Vagina (tissue), 2 donors: ENCODE measurements around the gene C9orf85. TPM values are rescaled to one million over a fixed set of nuclear protein-coding genes. Genes with fewer than 3 reads are reported as not detected.

Experiments used
- DNase-seq, 2 donors: peaks; one replicate each; pipeline ENCODE4 v3.0.0-alpha.2; 2017; ENCODE audit errors: extremely low spot score in 2 of 2
- H3K27ac ChIP-seq: fragments of 200-600 bp; sonication (generic); one replicate; pipeline ENCODE4 v1.5.1; 2019
- H3K27me3 ChIP-seq: fragments of 200-600 bp; sonication (generic); one replicate; pipeline ENCODE4 v1.5.1; 2019
- H3K36me3 ChIP-seq, 2 donors: fragments of 200-600 bp; sonication (generic); one replicate each; pipeline ENCODE4 v1.5.1; 2017 to 2019
- H3K4me1 ChIP-seq: fragments of 200-600 bp; sonication (generic); one replicate; pipeline ENCODE4 v1.5.1; 2019
- H3K4me3 ChIP-seq, 2 donors: fragments of 200-600 bp; sonication (generic); 1 replicate in 1 of 2; 2 replicates in 1 of 2; pipeline ENCODE4 v1.5.1; 2016 to 2019
- H3K9me3 ChIP-seq: fragments of 200-600 bp; sonication (generic); one replicate; pipeline ENCODE4 v1.5.1; 2019
- CTCF ChIP-seq, 3 experiments: fragments of 450-650 bp in 2 of 3; fragments of 200-600 bp in 1 of 3; sonication (generic) in 1 of 3; IDR thresholded peaks; one replicate each; pipeline ENCODE4 v1.5.1; 2017 to 2019; ENCODE audit warnings: antibody characterized with exemption in 3 of 3, mild to moderate bottlenecking in 2 of 3, moderate library complexity in 2 of 3
- POLR2A ChIP-seq, 2 donors: fragments of 450-650 bp; IDR thresholded peaks; one replicate each; pipeline ENCODE4 v1.6.1; 2017; ENCODE audit warnings: antibody characterized with exemption in 2 of 2, mild to moderate bottlenecking in 2 of 2, moderate library complexity in 2 of 2
- POLR2AphosphoS5 ChIP-seq, 2 donors: sonication (generic); formaldehyde crosslinking; IDR thresholded peaks; one replicate each; pipeline ENCODE4 v1.9.0; 2017; ENCODE audit warnings: antibody characterized with exemption in 2 of 2, mild to moderate bottlenecking in 2 of 2, low read depth in 1 of 2; ENCODE audit not compliant: insufficient read depth in 1 of 2
- intact Hi-C: fragments of 100-400 bp; cut with DNase I; formaldehyde crosslinking; loops from one replicate; pipeline ENCODE4 v1.15.1; 2023
- small RNA-seq: library from RNA; depleted of rRNA; stranded (forward); fragments of <200 nt; gene quantifications from one replicate; pipeline ENCODE3, GENCODE V24; 2016
- total RNA-seq: library from RNA; depleted of rRNA; stranded (reverse); fragments of >200 nt; gene quantifications from one replicate; pipeline ENCODE4 v1.2.3, GENCODE V29; 2016

The C9orf85 gene
- total RNA-seq, 1 donor from 2014 or later: 5.4 TPM

GRCh38 chr9:72012646-72013045 is 101.2 kb downstream of the C9orf85 start:
- Histone ChIP-seq H3K27ac (no peak overlapping the region), H3K27me3 (no peaks in the 10 kb centered on the region), H3K4me3 (no peak overlapping the region), H3K9me3 (no peaks in the 10 kb centered on the region), H3K36me3 (no peaks in the 10 kb centered on the region), H3K4me1 (no peaks in the 10 kb centered on the region)
- no peak for TF ChIP-seq CTCF (IDR thresholded peaks at IDR 0.05)
- TF ChIP-seq POLR2A (IDR thresholded peaks at IDR 0.05): no peak
- TF ChIP-seq POLR2AphosphoS5 (IDR thresholded peaks at IDR 0.05; ENCODE audit: insufficient read depth in 1 of 2, low read depth in 1 of 2): no peak
- intact Hi-C loops: no loop called here
- no peak for DNase-seq

- no peaks in the 10 kb centered on the region for H3K27me3 ChIP-seq
- no peak overlapping the region for H3K4me3 ChIP-seq
- H3K9me3 ChIP-seq: no peaks in the 10 kb centered on the region
- no peaks in the 10 kb centered on the region for H3K36me3 ChIP-seq
- intact Hi-C loops: no loop called here
- no peak overlapping the region for H3K27ac ChIP-seq
- no peaks in the 10 kb centered on the region for H3K4me1 ChIP-seq
- DNase-seq: no peak
- TF ChIP-seq CTCF (IDR thresholded peaks at IDR 0.05) (no peak), POLR2A (IDR thresholded peaks at IDR 0.05) (no peak), POLR2AphosphoS5 (IDR thresholded peaks at IDR 0.05; ENCODE audit: insufficient read depth in 1 of 2, low read depth in 1 of 2) (no peak)
These were observed 101.9 kb downstream of the C9orf85 start for GRCh38 chr9:72013292-72013760.

- Histone ChIP-seq H3K27me3 (no peaks in the 10 kb centered on the region), H3K27ac (no peak overlapping the region), H3K9me3 (no peaks in the 10 kb centered on the region), H3K4me3 (no peak overlapping the region), H3K4me1 (no peaks in the 10 kb centered on the region), H3K36me3 (no peaks in the 10 kb centered on the region)
- no peak for TF ChIP-seq POLR2AphosphoS5 (IDR thresholded peaks at IDR 0.05; ENCODE audit: insufficient read depth in 1 of 2, low read depth in 1 of 2)
- TF ChIP-seq CTCF (IDR thresholded peaks at IDR 0.05): no peak
- TF ChIP-seq POLR2A (IDR thresholded peaks at IDR 0.05): no peak
- no peak for DNase-seq
- intact Hi-C loops: loop anchor here (10.0 kb wide), 1 partner anchor 218 kb away; no protein-coding TSS in a partner anchor
These were observed 111.4 kb downstream of the C9orf85 start for GRCh38 chr9:72022841-72023240.

Small RNAs within 50 kb of the gene (small RNA-seq; reads per million reads assigned to genes)
- gene HSPB1P1 (not detected), gene RF00019 (not detected)

Other genes with a start within 250 kb of the C9orf85 start
- 46.7 TPM for gene CEMIP2, start 143.1 kb upstream of the C9orf85 start, total RNA-seq
- gene ABHD17B, start 446 bp upstream of the C9orf85 start, total RNA-seq: 12.0 TPM
- gene C9orf57, start 149.0 kb downstream of the C9orf85 start, total RNA-seq: not detected
- not detected for gene GDA, start 237.8 kb downstream of the C9orf85 start, total RNA-seq